Measurements from ENCODE around the gene HINT2. TPM values are rescaled to one million over a fixed set of nuclear protein-coding genes. Genes with fewer than 3 reads are reported as not detected.

HINT2 gene
- total and polyA plus RNA-seq, 2 donors (not counting 1 experiment from before 2014, with no cell fraction given): 31.9 to 33.6 TPM

GRCh38 chr9:35847792-35848572 lies 33.1 kb upstream of the HINT2 start:
- Histone ChIP-seq H3K27me3 (replicated peaks in 1 of 4; ENCODE audit: control extremely low read depth in 1 of 4, control insufficient read depth in 3 of 4, insufficient read depth in 4 of 4, low read length in 3 of 4) (no peaks in the 10 kb centered on the region), H3K9ac (ENCODE audit: low read length) (peak overlapping the region; percentile 33), H3K79me2 (ENCODE audit: control insufficient read depth, insufficient read depth, low read length) (no peaks in the 10 kb centered on the region), H2AFZ (ENCODE audit: insufficient read depth, low read depth, low read length, poor library complexity, severe bottlenecking) (peak overlapping the region; percentile 66), H4K20me1 (ENCODE audit: control insufficient read depth, insufficient read depth, low read length, poor library complexity, severe bottlenecking) (no peaks in the 10 kb centered on the region), H3K4me3 (ENCODE audit: control extremely low read depth in 1 of 5, extremely low read depth in 1 of 5, insufficient read depth in 1 of 5, low read depth in 2 of 5, low read length in 4 of 5) (peak overlapping the region in 2 of 5 experiments; percentile 27 to 31), H3K36me3 (replicated peaks in 1 of 2; ENCODE audit: control extremely low read depth in 1 of 2, control insufficient read depth in 1 of 2, extremely low read depth in 1 of 2, insufficient read depth in 2 of 2, low read length in 1 of 2) (no peaks in the 10 kb centered on the region), H3K9me3 (ENCODE audit: control extremely low read depth in 1 of 3, control insufficient read depth in 2 of 3, insufficient read depth in 1 of 3, low read length in 2 of 3) (no peaks in the 10 kb centered on the region), H3K4me1 (ENCODE audit: control insufficient read depth in 2 of 2, insufficient read depth in 2 of 2, low read length in 2 of 2) (peaks cover 53 to 65% of the 10 kb centered on the region in 2 donors), H3K27ac (ENCODE audit: low read length in 2 of 2) (peak overlapping the region; percentile 58 to 70), H3K4me2 (replicated peaks; ENCODE audit: low read depth, low read length, poor library complexity, severe bottlenecking) (peak overlapping the region; percentile 70)
- no peak for TF ChIP-seq EZH2 (IDR thresholded peaks at IDR 0.05; ENCODE audit: borderline replicate concordance, insufficient read depth, low read depth, low read length, poor library complexity, severe bottlenecking)
- TF ChIP-seq, protein P1, sequence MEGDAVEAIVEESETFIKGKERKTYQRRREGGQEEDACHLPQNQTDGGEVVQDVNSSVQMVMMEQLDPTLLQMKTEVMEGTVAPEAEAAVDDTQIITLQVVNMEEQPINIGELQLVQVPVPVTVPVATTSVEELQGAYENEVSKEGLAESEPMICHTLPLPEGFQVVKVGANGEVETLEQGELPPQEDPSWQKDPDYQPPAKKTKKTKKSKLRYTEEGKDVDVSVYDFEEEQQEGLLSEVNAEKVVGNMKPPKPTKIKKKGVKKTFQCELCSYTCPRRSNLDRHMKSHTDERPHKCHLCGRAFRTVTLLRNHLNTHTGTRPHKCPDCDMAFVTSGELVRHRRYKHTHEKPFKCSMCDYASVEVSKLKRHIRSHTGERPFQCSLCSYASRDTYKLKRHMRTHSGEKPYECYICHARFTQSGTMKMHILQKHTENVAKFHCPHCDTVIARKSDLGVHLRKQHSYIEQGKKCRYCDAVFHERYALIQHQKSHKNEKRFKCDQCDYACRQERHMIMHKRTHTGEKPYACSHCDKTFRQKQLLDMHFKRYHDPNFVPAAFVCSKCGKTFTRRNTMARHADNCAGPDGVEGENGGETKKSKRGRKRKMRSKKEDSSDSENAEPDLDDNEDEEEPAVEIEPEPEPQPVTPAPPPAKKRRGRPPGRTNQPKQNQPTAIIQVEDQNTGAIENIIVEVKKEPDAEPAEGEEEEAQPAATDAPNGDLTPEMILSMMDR (IDR thresholded peaks at IDR 0.05): no peak
- peak; percentile 81 for ATAC-seq (ENCODE audit: low read depth)
- no peaks in the 10 kb centered on the region for H3K27me3 Mint-ChIP-seq
- WGBS (ENCODE audit: insufficient coverage): no CpG with 5 or more reads among the region's 4 CpGs
- peak overlapping the region; percentile 33 for H3K4me3 Mint-ChIP-seq
- intact Hi-C loops (cut with micrococcal nuclease): loop anchor here (1.0 to 5.0 kb wide), 3 partner anchors 19 to 34 kb away; partner anchors contain the start of genes HINT2 and TMEM8B
- DNase-seq: peak; percentile 63
- H3K9me3 Mint-ChIP-seq (ENCODE audit: insufficient read depth): no peaks in the 10 kb centered on the region
- ChIA-PET CTCF (interaction anchor here (0.8 to 2.5 kb wide), 11 partner anchors 15 to 244 kb away, joined by 3 to 15 read pairs (median 4); partner anchors contain the start of genes FAM221B and TMEM8B), POLR2A (interaction anchor here (1.0 kb wide), 1 partner anchor 33 kb away, joined by 3 read pairs; the partner anchor contains the start of gene HINT2)
- peaks cover 55% of the 10 kb centered on the region for H3K4me1 Mint-ChIP-seq
- H3K27ac Mint-ChIP-seq: peak overlapping the region; percentile 62

All from B cell (primary cell).